Diencephalon (tissue), 1 donor: ENCODE measurements around the gene ELOVL1. TPM values are rescaled to one million over a fixed set of nuclear protein-coding genes. Genes with fewer than 3 reads are reported as not detected.

ENCODE experiments used
- total RNA-seq: library from RNA; depleted of rRNA; stranded (reverse); fragments of >200 nt; gene quantifications from one replicate; pipeline ENCODE4 v1.2.3, GENCODE V29; 2014

The ELOVL1 gene
- total RNA-seq = 10.1 TPM

GRCh38 chr1:43367904-43368645 is at the start of gene ELOVL1:
TSS of gene ELOVL1 (minus strand) at chr1:43368011. CDS start at chr1:43365609, 2,402 bp downstream.

DNA sequence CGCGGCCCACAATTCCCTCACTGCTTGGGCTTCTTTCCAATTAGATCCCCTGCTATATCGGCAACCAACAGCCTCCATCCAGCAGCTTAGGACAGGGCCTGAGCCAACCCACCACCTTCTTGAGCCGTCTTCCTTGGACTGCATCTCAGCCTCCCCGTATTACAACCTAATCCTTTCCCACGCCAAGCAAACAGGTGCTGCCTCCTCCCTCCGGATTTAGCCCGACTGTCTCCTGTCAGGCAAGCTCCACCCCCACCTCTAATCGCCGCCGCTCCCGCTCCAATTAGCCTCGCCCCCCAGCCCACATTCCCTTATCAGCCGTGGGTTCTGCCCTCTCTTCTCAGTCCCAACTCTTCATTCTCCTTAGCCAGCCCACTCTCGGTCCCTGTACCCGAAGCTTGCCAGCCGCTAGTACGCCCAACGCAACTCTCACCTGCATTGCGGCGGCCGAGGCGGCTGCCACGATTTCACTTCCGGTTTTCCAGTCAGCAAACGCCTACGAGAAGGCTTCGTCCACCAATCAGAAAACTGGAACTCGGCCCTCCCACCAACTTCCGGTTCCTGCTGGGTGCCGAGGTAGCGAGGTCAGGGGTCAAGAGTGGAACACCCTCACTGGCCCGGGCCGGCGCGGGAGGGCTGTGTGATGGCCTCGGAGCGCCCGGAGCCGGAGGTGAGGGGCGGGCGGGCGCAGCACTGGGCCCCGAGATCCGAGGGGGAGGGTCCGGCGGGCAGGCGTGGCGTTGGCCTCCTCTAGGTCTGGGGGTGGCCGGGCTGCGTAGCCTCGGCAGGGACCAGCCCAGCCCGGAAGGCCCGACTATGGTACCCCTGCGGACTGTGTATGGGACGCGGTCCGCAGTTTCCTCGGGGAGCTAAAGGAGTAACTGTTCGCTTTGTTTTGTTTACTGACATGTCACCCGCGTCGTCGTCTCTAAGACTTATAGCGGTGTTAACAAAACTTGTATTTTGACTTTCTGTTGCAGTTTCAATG is 21.8 kb upstream of the ELOVL1 start, which contains the start of the genes MED8 and SZT2:
MED8 (minus strand) TSS at position 475 of the 988 bp plus-strand sequence; CDS start at position 439, 36 bp downstream.
SZT2 (plus strand) TSS at position 574 of the 988 bp plus-strand sequence; CDS start at position 644, 70 bp downstream.

GRCh38 chr1:43358746-43359693 is 8.8 kb downstream of the ELOVL1 start, which contains the start of gene CDC20:
TSS of gene CDC20 (plus strand) at chr1:43358981. CDS start at chr1:43359216, 235 bp downstream.

GRCh38 chr1:43337588-43337987 is 30.2 kb downstream of the ELOVL1 start, which contains the start of gene MPL:
TSS of gene MPL (plus strand) at chr1:43337818. CDS start at chr1:43337849, 31 bp downstream.

Other genes starting within 250 kb of the ELOVL1 start
- gene EBNA1BP2, start 195.7 kb downstream of the ELOVL1 start, total RNA-seq = 60.4 TPM
- gene CFAP57, start 195.7 kb downstream of the ELOVL1 start, total RNA-seq = 6.2 TPM
- gene TMEM125, start 98.0 kb downstream of the ELOVL1 start, total RNA-seq = 0.69 TPM
- not detected for gene C1orf210, start 82.4 kb downstream of the ELOVL1 start, total RNA-seq
- 19.6 TPM for gene TIE1, start 67.0 kb downstream of the ELOVL1 start, total RNA-seq
- gene MPL, start 30.2 kb downstream of the ELOVL1 start, total RNA-seq = 0.23 TPM
- 6.7 TPM for gene CDC20, start 9.0 kb downstream of the ELOVL1 start, total RNA-seq
- gene MED8, start 21.8 kb upstream of the ELOVL1 start, total RNA-seq = 27.5 TPM
- 26.5 TPM for gene SZT2, start 21.9 kb upstream of the ELOVL1 start, total RNA-seq
- 30.4 TPM for gene HYI, start 85.9 kb upstream of the ELOVL1 start, total RNA-seq
- gene PTPRF, start 162.9 kb upstream of the ELOVL1 start, total RNA-seq = 101 TPM